Colonic mucosa (tissue), 4 donors: ENCODE results near the gene VIT. TPM values are rescaled to one million over a fixed set of nuclear protein-coding genes. Genes with fewer than 3 reads are reported as not detected.
A peak's percentile ranks its signal among the peaks of the same experiment; 100 is the strongest.

Source experiments
- DNase-seq: peaks from one replicate; pipeline ENCODE4 v3.0.0-alpha.2; 2020
- H3K27ac ChIP-seq: fragments of 200-600 bp; one replicate; pipeline ENCODE4 v1.8.0; 2021
- H3K27me3 ChIP-seq: fragments of 200-600 bp; one replicate; pipeline ENCODE4 v1.8.0; 2021
- H3K36me3 ChIP-seq: fragments of 200-600 bp; one replicate; pipeline ENCODE4 v1.8.0; 2021
- H3K4me1 ChIP-seq: fragments of 200-600 bp; one replicate; pipeline ENCODE4 v1.8.0; 2021; ENCODE audit warnings: mild to moderate bottlenecking
- H3K4me3 ChIP-seq: fragments of 200-600 bp; one replicate; pipeline ENCODE4 v1.8.0; 2021
- H3K9ac ChIP-seq, 2 donors: one replicate each; pipeline ENCODE4 v1.7.0; 2013; ENCODE audit warnings: control low read depth in 2 of 2, low read depth in 2 of 2, low read length in 2 of 2
- H3K9me3 ChIP-seq: fragments of 200-600 bp; one replicate; pipeline ENCODE4 v1.8.0; 2021
- intact Hi-C: fragments of 100-400 bp; cut with DNase I; formaldehyde crosslinking; loops from one replicate; pipeline ENCODE4 v1.14.1; 2022
- total RNA-seq, 2 donors: library from RNA; stranded (reverse); fragmentation: NEBNext Ultra II Directional in 1 of 2; extraction: Animal tissue kit (Norgen Biotek cat#: 25700) in 1 of 2; gene quantifications; one replicate each; pipeline ENCODE4 v1.2.1, GENCODE V29; 2021
- TF ChIP-seq, protein P1 (sequence below): fragments of 200-600 bp; IDR thresholded peaks from one replicate; pipeline ENCODE4 v1.8.0; 2022; ENCODE audit warnings: antibody characterized with exemption, mild to moderate bottlenecking
- donor health status: healthy.
- donor health status: DM: no; HTN: no; CAD: no.
- donor health status: DM: no; HTN: no; CAD: no.

VIT gene
- total RNA-seq, 2 donors from 2014 or later = 0.20 to 0.21 TPM

DNA sequence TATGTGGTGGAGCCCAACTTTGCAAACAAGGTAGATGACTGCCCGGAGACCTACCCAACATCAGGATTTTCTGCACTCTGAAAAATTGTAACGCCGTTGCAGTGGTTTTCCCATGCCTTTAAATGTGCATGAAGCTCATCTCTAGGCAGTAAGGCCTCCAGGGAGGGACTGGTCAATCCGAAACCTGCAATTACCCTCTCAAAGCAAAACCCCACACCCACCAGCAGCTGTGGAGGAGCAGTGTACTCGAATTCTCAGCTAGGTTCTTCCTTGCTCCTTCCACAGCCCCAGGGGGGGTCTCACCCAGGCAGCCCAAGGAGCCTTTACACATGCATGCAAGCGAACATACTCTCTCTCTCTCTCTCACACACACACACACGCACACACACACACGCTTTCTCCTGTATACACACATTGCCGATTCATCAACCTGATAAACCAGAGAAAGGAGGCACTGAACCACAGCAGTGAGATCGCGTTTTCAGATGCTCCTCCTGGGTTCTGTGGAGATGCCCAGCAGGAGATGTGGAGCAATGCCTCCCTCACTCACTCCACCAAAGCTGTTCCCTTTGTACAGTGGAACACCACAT lies 109.2 kb downstream of the VIT start:
- Histone ChIP-seq H3K36me3 (no peaks in the 10 kb centered on the region), H3K4me1 (no peaks in the 10 kb centered on the region), H3K9ac (no peak overlapping the region), H3K27me3 (no peaks in the 10 kb centered on the region), H3K4me3 (no peak overlapping the region), H3K9me3 (no peaks in the 10 kb centered on the region), H3K27ac (no peak overlapping the region)
- TF ChIP-seq, protein P1, sequence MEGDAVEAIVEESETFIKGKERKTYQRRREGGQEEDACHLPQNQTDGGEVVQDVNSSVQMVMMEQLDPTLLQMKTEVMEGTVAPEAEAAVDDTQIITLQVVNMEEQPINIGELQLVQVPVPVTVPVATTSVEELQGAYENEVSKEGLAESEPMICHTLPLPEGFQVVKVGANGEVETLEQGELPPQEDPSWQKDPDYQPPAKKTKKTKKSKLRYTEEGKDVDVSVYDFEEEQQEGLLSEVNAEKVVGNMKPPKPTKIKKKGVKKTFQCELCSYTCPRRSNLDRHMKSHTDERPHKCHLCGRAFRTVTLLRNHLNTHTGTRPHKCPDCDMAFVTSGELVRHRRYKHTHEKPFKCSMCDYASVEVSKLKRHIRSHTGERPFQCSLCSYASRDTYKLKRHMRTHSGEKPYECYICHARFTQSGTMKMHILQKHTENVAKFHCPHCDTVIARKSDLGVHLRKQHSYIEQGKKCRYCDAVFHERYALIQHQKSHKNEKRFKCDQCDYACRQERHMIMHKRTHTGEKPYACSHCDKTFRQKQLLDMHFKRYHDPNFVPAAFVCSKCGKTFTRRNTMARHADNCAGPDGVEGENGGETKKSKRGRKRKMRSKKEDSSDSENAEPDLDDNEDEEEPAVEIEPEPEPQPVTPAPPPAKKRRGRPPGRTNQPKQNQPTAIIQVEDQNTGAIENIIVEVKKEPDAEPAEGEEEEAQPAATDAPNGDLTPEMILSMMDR = no peak
- intact Hi-C loops = no loop called here
- DNase-seq = no peak

DNA sequence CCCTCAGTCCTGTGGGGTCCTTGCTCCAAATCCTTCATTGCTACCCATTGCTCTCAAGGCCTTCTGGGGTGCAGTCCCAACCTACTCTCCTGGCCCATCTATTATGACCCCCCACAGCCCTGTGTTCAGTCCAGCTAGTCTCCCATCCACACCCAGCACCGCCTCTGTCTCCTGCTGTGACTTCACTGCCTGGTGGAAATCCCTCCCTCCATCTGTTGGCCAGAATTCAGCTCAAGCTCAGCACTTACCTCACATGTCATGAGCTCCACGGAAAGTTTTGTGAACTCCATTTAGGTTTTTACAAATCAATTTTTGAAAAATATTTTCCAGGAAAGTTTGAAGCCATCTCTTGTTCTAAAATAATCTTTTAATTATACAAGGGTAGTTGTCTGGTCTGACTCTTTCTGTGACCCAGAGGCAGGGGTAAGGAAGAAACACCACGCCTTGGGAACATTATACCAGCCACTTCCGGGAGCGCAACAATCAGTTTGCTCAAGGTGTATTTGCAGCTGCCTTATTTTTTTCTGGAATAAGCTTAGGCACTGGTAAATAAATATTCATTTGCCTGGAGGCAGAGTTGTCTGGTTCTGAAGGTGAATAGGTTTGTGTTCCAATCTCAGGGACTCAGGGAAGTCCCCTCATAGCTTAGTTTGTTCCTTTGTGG lies 110.8 kb downstream of the VIT start:
- no peaks in the 10 kb centered on the region for H3K9me3 ChIP-seq
- H3K27me3 ChIP-seq = no peaks in the 10 kb centered on the region
- intact Hi-C loops = no loop called here
- no peaks in the 10 kb centered on the region for H3K4me1 ChIP-seq
- TF ChIP-seq, protein P1 = no peak
- no peaks in the 10 kb centered on the region for H3K36me3 ChIP-seq
- peak; percentile 61 for DNase-seq
- H3K27ac ChIP-seq = peak overlapping the region; percentile 69
- peak overlapping the region in 1 of 2 donors; percentile 19 for H3K9ac ChIP-seq
- no peak overlapping the region for H3K4me3 ChIP-seq

DNA sequence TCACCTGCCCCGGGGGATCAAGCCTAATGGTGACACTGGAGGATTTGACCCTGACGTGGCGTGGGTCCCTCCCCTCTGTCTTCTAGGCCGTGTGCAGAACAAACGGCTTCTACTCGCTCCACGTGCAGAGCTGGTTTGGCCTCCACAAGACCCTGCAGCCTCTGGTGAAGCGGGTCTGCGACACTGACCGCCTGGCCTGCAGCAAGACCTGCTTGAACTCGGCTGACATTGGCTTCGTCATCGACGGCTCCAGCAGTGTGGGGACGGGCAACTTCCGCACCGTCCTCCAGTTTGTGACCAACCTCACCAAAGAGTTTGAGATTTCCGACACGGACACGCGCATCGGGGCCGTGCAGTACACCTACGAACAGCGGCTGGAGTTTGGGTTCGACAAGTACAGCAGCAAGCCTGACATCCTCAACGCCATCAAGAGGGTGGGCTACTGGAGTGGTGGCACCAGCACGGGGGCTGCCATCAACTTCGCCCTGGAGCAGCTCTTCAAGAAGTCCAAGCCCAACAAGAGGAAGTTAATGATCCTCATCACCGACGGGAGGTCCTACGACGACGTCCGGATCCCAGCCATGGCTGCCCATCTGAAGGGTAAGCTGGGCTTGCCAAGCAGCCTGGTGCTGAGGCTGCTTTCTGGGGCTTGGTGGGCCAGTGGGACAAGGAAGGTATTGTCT lies 112.0 kb downstream of the VIT start:
- no peaks in the 10 kb centered on the region for H3K4me1 ChIP-seq
- no peak for DNase-seq
- no peaks in the 10 kb centered on the region for H3K27me3 ChIP-seq
- no peak overlapping the region for H3K4me3 ChIP-seq
- H3K9ac ChIP-seq = no peak overlapping the region
- H3K27ac ChIP-seq = peak overlapping the region; percentile 69
- intact Hi-C loops = no loop called here
- TF ChIP-seq, protein P1 = no peak
- no peaks in the 10 kb centered on the region for H3K9me3 ChIP-seq
- no peaks in the 10 kb centered on the region for H3K36me3 ChIP-seq

DNA sequence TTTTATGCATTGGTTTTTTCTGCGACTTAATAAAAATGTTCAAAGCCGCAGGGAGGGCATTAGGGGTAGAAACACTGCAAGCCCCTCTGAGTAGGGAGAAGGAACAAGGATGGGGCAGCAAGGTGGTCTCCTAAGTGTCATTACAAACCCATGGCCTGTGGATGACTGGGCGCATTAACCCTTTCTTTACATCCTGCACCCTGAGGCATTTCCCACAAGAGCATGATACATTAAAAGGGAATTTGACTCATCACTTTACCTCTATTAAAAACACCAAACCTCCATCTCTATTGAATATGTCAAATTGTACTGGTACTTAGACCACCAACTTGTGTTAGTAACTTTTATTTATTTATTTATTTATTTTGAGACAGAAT lies 112.5 kb downstream of the VIT start:
- intact Hi-C loops = no loop called here
- H3K4me3 ChIP-seq = no peak overlapping the region
- H3K9ac ChIP-seq = no peak overlapping the region
- no peaks in the 10 kb centered on the region for H3K4me1 ChIP-seq
- H3K27ac ChIP-seq = no peak overlapping the region
- H3K27me3 ChIP-seq = no peaks in the 10 kb centered on the region
- H3K36me3 ChIP-seq = no peaks in the 10 kb centered on the region
- TF ChIP-seq, protein P1 = no peak
- no peak for DNase-seq
- H3K9me3 ChIP-seq = no peaks in the 10 kb centered on the region

DNA sequence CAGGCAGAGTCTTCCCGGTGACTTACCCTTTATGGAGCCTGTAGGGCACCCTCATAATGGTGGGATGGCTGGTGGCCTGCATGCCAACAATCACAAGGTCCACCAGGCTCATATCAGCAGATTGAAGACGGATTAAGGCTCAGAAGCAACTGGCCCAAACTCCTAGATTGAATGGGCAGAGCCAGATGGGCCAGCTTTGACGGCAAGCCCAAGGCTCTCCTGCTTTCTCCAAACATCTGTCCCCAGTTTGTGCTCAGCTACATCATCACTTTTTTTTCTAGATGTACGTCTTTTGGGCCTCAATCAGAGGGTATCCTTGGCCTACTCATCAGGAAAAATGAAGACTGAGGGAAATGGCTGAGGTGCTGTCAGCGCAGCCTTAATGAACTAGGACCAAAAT lies 114.6 kb downstream of the VIT start:
- Histone ChIP-seq H3K4me3 (no peak overlapping the region), H3K9me3 (no peaks in the 10 kb centered on the region), H3K27ac (no peak overlapping the region), H3K4me1 (no peaks in the 10 kb centered on the region), H3K27me3 (no peaks in the 10 kb centered on the region), H3K9ac (no peak overlapping the region), H3K36me3 (no peaks in the 10 kb centered on the region)
- TF ChIP-seq, protein P1 = no peak
- intact Hi-C loops = no loop called here
- no peak for DNase-seq
